ENCODE results near the gene SERP2.

GRCh38 chr13:44346534-44346933 is 27.1 kb upstream of the SERP2 start:
- TF ChIP-seq CTCF (IDR thresholded peaks at IDR 0.05) (no peak), EP300 (IDR thresholded peaks at IDR 0.05) (no peak), KDM5A (IDR thresholded peaks at IDR 0.05) (no peak), MYC (IDR thresholded peaks at IDR 0.05; ENCODE audit: borderline replicate concordance, low read length) (no peak), MAZ (IDR thresholded peaks at IDR 0.05; ENCODE audit: borderline replicate concordance, low read depth, low read length) (no peak), HDAC2 (IDR thresholded peaks at IDR 0.05) (no peak), JUNB (IDR thresholded peaks at IDR 0.05) (no peak)

Data from A549 (cell line).